CD4-positive, alpha-beta T cell treated with Interleukin-6 at 100 ng/mL for 8 hours (primary cell): ENCODE results near the gene KMT2D.

Experiments used
- DNase-seq: peaks from one replicate; pipeline ENCODE4 v3.0.0-alpha.2; 2020; ENCODE audit warnings: mixed read lengths, low spot score

The KMT2D gene, protein sequence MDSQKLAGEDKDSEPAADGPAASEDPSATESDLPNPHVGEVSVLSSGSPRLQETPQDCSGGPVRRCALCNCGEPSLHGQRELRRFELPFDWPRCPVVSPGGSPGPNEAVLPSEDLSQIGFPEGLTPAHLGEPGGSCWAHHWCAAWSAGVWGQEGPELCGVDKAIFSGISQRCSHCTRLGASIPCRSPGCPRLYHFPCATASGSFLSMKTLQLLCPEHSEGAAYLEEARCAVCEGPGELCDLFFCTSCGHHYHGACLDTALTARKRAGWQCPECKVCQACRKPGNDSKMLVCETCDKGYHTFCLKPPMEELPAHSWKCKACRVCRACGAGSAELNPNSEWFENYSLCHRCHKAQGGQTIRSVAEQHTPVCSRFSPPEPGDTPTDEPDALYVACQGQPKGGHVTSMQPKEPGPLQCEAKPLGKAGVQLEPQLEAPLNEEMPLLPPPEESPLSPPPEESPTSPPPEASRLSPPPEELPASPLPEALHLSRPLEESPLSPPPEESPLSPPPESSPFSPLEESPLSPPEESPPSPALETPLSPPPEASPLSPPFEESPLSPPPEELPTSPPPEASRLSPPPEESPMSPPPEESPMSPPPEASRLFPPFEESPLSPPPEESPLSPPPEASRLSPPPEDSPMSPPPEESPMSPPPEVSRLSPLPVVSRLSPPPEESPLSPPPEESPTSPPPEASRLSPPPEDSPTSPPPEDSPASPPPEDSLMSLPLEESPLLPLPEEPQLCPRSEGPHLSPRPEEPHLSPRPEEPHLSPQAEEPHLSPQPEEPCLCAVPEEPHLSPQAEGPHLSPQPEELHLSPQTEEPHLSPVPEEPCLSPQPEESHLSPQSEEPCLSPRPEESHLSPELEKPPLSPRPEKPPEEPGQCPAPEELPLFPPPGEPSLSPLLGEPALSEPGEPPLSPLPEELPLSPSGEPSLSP (N-terminal part only)

GRCh38 chr12:49060237-49061156, at the start of gene KMT2D:
Gene KMT2D (minus strand): TSS chr12:49060794. CDS start chr12:49055324, 5,470 bp downstream.
- peak; percentile 86 for DNase-seq

DNA sequence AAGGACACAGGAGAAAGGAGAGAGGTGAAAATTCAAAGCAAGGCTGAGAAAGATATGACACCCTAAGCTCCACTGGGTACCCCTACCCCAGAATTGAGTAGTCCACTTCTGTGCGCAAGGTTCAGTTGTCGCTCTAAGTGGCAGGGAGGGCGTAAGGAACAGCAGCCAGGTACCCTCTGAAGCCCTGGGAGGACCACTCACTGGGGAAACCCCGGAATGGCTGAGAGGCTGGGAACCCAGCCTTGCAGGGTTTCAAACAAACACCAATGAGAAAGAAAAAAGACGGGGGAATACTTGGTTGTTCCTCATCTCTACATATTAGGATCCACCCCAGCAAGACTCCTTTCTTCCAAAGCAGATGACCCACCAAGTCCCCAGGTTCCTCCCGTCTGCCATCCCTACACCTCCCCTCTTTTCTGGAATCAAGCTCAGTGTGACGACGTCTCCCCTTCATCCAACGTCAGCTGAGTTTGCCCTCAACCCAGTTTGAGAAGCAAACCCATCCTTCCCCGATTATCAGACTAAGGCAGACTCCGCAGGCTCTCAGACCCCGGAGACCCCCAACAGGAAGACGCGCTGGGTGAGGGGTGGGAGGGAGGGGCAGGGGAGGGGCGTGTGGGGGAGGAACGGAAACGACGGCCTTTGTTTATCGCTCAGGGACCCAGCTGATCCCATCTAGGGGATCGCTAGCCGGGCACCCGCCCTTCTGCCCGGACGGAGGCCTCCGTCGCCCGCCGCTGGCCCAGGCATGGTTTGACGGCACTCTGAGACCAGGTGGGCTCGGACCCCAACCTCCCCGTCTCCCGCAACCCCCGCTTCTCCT, 49.3 kb upstream of the KMT2D start:
- peak; percentile 26 for DNase-seq

- no peak for DNase-seq
Measured at GRCh38 chr12:49108958-49109404, 48.4 kb upstream of the KMT2D start.

- DNase-seq = no peak
Measured at GRCh38 chr12:49105504-49106084, 45.0 kb upstream of the KMT2D start.

DNA sequence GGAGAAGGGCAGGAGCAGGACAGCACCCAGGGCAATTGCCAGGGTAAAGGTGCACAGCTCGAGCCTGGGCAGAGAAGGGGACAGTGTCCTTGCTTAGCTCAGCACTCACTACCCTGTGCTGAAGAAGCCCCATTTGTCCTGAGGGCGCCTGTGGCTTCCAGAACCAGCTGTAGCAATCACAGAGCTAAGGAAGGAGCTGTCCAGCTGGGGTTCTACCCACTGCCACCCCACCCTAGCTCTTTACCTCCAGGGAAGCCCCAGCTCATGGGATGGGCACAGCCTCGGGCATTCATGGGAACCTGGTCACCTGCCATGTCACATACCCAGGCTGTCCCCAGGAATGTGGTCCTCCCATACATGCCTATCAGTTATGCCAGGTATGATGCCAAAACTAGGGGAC, 44.2 kb upstream of the KMT2D start:
- DNase-seq = no peak

DNA sequence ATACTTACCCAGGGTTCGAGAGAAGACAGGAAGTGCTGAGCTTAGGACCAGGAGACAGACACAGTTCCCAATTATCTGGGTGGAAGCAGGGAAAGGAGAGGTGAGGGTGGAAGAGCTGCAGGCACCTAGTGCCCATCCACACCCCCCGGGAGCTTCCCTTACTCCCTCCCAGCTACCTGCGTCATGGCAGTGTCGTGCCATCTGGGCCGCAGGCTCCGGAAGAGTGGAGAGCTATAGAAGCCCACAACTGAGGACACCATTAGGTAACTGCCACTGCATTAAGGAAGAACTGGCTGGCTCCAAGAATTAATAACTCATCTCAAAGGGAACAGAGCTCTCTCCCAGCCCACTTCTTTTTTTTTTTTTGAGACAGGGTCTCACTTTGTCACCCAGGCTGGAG, 39.8 kb upstream of the KMT2D start:
- no peak for DNase-seq

DNA sequence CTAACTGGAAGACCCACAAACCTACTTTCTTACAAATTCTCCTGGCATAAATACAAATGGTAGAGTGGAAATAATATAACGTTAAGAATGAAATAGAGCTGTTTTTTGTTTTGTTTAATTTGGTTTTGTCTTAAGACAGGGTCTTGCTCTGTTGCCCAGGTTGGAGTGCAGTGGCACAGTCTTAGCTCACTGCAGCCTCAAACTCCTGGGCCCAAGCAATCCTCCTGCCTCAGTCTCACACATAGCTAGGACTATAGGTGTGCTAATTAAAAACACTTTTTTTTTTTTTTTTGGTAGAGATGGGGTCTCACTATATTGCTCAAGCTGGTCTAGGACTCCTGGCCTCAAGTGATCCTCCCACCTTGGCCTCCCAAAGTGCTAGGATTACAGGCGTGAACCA, 38.1 kb upstream of the KMT2D start:
- DNase-seq = no peak

DNA sequence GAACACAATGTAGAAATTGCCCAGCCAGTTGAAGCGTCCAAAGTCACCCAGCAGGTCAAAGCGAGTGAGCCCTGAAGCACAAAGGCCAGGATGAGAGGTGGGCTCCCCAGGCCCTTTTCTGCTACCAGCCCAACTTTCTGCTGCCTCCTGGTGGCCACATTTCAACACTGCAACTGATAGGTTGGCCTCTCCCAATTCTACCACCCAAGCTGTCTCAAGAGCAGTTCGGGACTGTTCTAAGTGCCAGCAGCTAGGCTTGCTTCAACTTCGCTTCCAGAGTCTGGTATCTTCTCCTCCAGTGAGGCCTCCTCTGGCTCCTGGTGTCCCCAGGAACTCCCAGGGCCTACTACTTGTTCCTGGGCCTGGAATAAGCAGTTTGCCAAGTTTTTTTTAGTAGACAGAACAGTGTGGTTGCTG, 37.4 kb upstream of the KMT2D start:
- DNase-seq = peak; percentile 58

GRCh38 chr12:49097381-49097780, 36.8 kb upstream of the KMT2D start:
- DNase-seq = no peak

DNA sequence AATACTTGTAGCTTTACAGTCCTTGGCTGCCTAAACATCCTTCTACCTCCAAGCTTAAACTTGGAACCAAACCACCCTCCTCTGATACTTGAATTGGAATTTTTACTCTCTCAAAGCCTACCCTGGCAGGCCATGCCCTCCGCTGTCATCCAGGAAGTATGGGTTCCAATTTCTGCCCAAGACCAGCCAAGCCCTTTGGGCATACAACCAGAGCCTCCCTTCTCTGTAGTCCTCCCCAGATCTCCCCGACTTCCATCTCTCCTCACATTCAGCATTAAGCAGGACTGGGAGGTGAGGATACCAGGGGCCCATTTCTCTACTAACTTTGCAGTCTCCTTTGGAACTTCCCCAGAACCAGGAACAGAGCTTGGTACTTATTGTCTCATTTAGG, 34.4 kb upstream of the KMT2D start:
- DNase-seq = no peak

GRCh38 chr12:49094160-49094974, 33.8 kb upstream of the KMT2D start, which contains the start of gene DHH:
Gene DHH (minus strand): TSS chr12:49094801. CDS start chr12:49094512, 289 bp downstream.
- DNase-seq = no peak

DNA sequence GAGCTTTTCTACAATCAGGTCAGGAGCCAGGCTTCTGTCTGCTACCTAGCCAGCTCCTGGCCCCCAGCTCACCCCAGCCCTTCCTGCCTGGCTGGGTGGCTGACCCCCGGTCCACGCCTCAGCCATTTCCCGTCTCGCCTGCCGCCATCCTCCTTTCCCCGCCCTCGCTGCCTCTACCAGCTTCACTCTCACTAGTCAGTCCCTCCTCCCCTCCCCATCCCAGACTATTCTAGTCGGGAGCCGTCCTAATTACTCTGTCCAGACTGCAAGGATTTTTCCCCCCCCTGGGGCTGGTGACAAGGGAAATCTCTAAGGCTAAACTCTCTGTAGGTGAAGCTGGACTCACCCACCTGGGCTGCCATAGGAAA, 33.2 kb upstream of the KMT2D start:
- DNase-seq = no peak

DNA sequence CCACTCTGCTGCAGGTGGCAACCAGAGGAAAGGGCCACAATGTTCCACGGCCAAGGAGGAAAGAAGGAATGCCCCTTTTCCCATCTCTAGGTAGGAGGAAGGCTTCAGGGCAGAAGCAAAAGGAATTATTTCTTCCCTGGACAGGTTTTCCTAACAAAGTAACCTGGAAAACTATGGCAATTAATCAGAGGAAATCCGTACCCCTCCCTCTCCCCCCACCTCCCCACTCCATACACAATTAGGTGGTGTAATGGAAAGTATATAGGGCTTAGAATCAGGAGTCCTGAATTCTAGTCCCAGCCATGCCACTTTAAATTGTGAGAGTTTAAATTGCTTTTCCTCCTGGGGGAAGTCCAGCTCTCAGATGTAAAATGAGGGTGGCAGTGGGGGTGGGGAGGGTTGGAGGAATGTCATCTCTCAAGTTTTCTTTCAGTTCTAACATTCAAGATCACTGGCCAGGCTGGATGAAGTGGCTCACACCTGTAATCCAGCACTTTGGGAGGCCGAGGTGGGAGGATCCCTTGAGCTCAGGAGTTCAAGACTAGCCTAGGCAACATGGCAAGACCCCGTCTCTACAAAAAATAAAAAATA, 32.3 kb upstream of the KMT2D start:
- DNase-seq = no peak

GRCh38 chr12:49092086-49092815, 31.7 kb upstream of the KMT2D start:
- peak; percentile 47 for DNase-seq

GRCh38 chr12:49091836-49092085, 31.2 kb upstream of the KMT2D start:
- DNase-seq = no peak

DNA sequence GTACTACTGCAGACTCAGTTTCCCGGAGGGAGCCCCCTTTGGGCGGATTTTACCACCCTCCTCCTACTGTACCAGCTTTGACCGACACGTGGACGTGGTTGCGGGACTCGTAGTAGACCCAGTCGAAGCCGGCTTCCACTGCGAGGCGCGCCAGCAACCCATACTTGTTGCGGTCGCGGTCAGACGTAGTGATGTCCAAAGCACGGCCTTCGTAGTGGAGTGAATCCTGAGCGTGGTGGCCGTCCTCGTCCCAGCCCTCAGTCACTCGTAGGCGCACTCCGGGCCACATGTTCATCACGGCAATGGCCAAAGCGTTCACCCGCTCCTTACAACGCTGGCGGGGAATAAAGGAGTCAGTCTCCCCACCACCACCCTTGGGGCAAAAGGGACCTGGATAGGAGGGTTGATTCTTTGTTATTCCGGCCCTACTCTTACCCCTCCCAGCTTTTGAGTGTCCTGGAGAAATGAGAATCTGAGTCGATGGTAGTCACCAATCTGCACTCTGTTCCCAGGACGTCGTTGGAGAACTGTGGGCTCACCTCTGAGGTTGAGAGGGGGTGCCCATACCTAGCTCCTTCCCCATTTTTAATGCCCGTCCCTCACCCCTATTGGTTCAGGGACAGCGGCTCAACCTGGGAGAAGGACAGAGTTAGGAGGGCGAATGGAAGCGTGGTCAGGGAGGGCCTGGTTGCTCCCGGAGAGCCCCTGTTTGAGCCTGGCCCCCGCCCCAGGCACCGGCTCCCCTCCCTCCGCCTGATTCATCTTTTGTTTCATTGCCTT, 30.7 kb upstream of the KMT2D start:
- no peak for DNase-seq

DNA sequence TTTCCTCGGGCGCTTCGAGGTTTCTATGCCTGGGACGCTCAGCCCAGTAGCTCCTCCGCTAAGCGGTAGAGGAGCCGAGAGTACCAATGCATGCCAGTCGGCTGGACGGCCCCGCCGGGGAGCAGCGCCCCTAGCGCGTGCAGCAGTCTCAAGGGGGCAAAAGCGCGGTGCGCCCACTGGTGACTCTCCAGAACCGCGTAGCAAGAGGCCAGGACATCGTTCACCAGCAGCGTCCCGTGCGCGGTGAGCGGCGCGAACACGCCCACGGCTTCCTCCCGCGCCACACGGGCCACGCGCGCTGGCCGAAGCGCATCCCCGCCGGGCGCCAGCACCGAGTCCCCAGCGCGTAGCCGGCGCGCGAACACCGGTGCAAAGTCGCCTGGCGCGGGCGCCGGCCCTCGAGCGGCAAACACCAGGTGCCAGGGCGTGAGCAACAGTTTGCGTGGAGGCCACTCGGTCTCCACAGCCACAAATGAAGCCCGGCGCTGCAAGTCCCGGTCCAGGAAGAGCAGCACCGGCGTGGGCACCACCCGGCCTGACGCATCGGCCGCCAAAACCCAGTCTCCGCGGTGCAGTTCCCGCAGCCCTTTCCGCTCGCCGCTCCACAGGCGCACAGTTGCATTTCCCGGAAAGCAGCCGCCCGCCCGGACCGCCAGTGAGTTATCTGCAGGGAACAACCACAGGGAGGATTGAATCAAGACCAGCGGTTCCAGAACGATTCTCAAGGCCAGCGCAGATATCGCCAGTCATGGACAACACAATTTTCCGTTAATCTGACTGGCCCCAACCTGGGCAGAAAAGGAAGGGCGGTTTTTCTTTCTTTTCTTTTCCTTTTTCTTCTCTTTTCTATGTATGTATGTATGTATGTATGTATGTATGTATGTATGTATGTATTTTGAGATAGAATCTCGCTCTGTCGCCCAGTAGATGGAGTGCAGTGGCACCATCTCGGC, 29.5 kb upstream of the KMT2D start:
- peak; percentile 11 for DNase-seq
